K562 (cell line): ENCODE measurements around the gene MYO18A. TPM values are rescaled to one million over a fixed set of nuclear protein-coding genes. Genes with fewer than 3 reads are reported as not detected.

ENCODE experiments used
- ATAC-seq: fragments of 200-7000 bp; cut with Tn5 transposase; 3 replicates; pipeline ENCODE4 v1.9.1; 2020; ENCODE audit warnings: moderate library complexity
- BruUV-seq: library from RNA; stranded (reverse); fragments of 400-500 nt; replicated peaks from 2 replicates; lab custom pipeline; 2021; lab: Mats Ljungman, UMichigan
- CTCF ChIA-PET: fragments of 300-600 bp; formaldehyde crosslinking; extraction: SDS; loops from one replicate; lab custom pipeline; 2021; ENCODE audit warnings: low intra/inter-chr PET ratio; lab: Yijun Ruan, JAX
- POLR2A ChIA-PET: fragments of 300-600, 350-650 bp; sonication (Branson Sonifier 250); formaldehyde crosslinking; extraction: SDS; loops from one replicate; lab custom pipeline; 2021; ENCODE audit warnings: antibody characterized with exemption, inconsistent platforms; lab: Yijun Ruan, JAX
- DNase-seq, 4 experiments: peaks; one replicate each; pipeline versions ENCODE4 v3.0.0 to v3.0.0-alpha.2; 2011 to 2018; ENCODE audit warnings: low spot score in 3 of 4, mixed read lengths in 3 of 4; ENCODE audit errors: extremely low read depth in 1 of 4
- FAIRE-seq: peaks from 2 replicates; lab custom pipeline; 2011; peaks lifted over from hg19 to GRCh38; lab: Jason Lieb, UNC
- H2AFZ ChIP-seq: 2 replicates; pipeline ENCODE4 v1.6.0; 2011; ENCODE audit warnings: low read depth, low read length, control low read depth, inconsistent platforms
- H3K27ac ChIP-seq: fragments of 200-600 bp; 3 replicates; pipeline ENCODE4 v1.8.0; 2011; ENCODE audit warnings: low read depth, mild to moderate bottlenecking, control low read depth, inconsistent platforms, low read length, moderate library complexity, mixed read lengths; ENCODE audit errors: extremely low read depth
- H3K27me3 ChIP-seq, 2 experiments: fragments of 300-600 bp in 1 of 2; 2 replicates in 1 of 2; 3 replicates in 1 of 2; pipeline versions ENCODE4 v1.6.0 to v1.8.0; 2011; ENCODE audit warnings: inconsistent platforms in 2 of 2, low read length in 2 of 2, mild to moderate bottlenecking in 1 of 2, mixed read lengths in 1 of 2, moderate library complexity in 1 of 2; ENCODE audit not compliant: control insufficient read depth in 2 of 2, insufficient read depth in 2 of 2
- H3K36me3 ChIP-seq: fragments of 300-600 bp; 3 replicates; pipeline ENCODE4 v1.8.0; 2011; ENCODE audit warnings: mild to moderate bottlenecking, low read length, inconsistent platforms; ENCODE audit not compliant: control insufficient read depth, insufficient read depth
- H3K4me1 ChIP-seq, 2 experiments: fragments of 200-600 bp in 1 of 2; replicated peaks in 1 of 2; 2 replicates in 1 of 2; 3 replicates in 1 of 2; pipeline versions ENCODE4 v1.5.1 to v1.8.0; 2011; ENCODE audit warnings: inconsistent platforms in 2 of 2, low read length in 2 of 2, mild to moderate bottlenecking in 1 of 2, mixed read lengths in 1 of 2, moderate library complexity in 1 of 2; ENCODE audit not compliant: control insufficient read depth in 2 of 2, insufficient read depth in 2 of 2
- H3K4me2 ChIP-seq: 2 replicates; pipeline ENCODE4 v1.6.1; 2011; ENCODE audit warnings: low read length, control low read depth, inconsistent platforms, mixed read lengths; ENCODE audit not compliant: insufficient read depth
- H3K4me3 ChIP-seq: fragments of 200-600 bp; sonication (generic), shearing (Covaris generic); 2 replicates; pipeline ENCODE4 v1.5.1; 2016; ENCODE audit warnings: control low read depth, inconsistent platforms
- H3K79me2 ChIP-seq: fragments of 200-600 bp; 3 replicates; pipeline ENCODE4 v1.8.0; 2011; ENCODE audit warnings: low read length, inconsistent platforms; ENCODE audit not compliant: control insufficient read depth, insufficient read depth
- H3K9ac ChIP-seq, 2 experiments: 2 replicates each; pipeline versions ENCODE4 v1.6.0 to v1.6.1; 2011; ENCODE audit warnings: low read depth in 2 of 2, low read length in 2 of 2, control low read depth in 1 of 2, inconsistent platforms in 1 of 2, mild to moderate bottlenecking in 1 of 2, mixed read lengths in 1 of 2; ENCODE audit not compliant: insufficient read depth in 1 of 2
- H3K9me1 ChIP-seq: one replicate; pipeline ENCODE4 v1.6.0; 2011; ENCODE audit warnings: inconsistent platforms, mild to moderate bottlenecking, low read length, moderate library complexity; ENCODE audit not compliant: control insufficient read depth, insufficient read depth
- H3K9me3 ChIP-seq: replicated peaks from 2 replicates; pipeline ENCODE4 v1.5.1; 2011; ENCODE audit warnings: low read depth, low read length, inconsistent platforms; ENCODE audit not compliant: control insufficient read depth, insufficient read depth
- H4K20me1 ChIP-seq: replicated peaks from 2 replicates; pipeline ENCODE4 v1.6.1; 2011; ENCODE audit warnings: low read length, inconsistent platforms, mixed read lengths; ENCODE audit not compliant: control insufficient read depth, insufficient read depth
- BCL6 ChIP-seq: fragments of 250-450 bp; sonication (Bioruptor Pico); IDR thresholded peaks from 2 replicates; pipeline ENCODE4 v1.4.0; 2020
- DDX20 ChIP-seq: fragments of 450-650 bp; IDR thresholded peaks from 2 replicates; pipeline ENCODE4 v1.6.1; 2016; ENCODE audit warnings: missing genetic modification characterization, low read depth, mild to moderate bottlenecking, missing compliant biosample characterization, moderate library complexity
- FOXK2 ChIP-seq, 2 experiments: fragments of 450-650 bp; IDR thresholded peaks in 1 of 2; conservative IDR thresholded peaks in 1 of 2; 2 replicates each; pipeline ENCODE4 v1.6.1; 2016; ENCODE audit warnings: low read depth in 2 of 2, mild to moderate bottlenecking in 1 of 2
- GATAD2B ChIP-seq: fragments of 450-650 bp; IDR thresholded peaks from 2 replicates; pipeline ENCODE4 v1.6.1; 2017; ENCODE audit warnings: mild to moderate bottlenecking, borderline replicate concordance
- KDM1A ChIP-seq, 2 experiments: fragments of 450-650 bp; IDR thresholded peaks; 2 replicates each; pipeline ENCODE4 v1.6.1; 2016; ENCODE audit warnings: mild to moderate bottlenecking in 2 of 2
- MED1 ChIP-seq: sonication (generic); formaldehyde crosslinking; IDR thresholded peaks from 2 replicates; pipeline ENCODE4 v1.8.1; 2023; ENCODE audit warnings: missing genetic modification reagents, borderline replicate concordance
- MEF2A ChIP-seq: IDR thresholded peaks from 2 replicates; pipeline ENCODE4 v1.6.1; 2011; ENCODE audit warnings: low read depth, mild to moderate bottlenecking, low read length, moderate library complexity; ENCODE audit not compliant: control insufficient read depth
- NCOR1 ChIP-seq: fragments of 450-650 bp; IDR thresholded peaks from 2 replicates; pipeline ENCODE4 v1.6.1; 2016; ENCODE audit warnings: mild to moderate bottlenecking, moderate library complexity
- NFRKB ChIP-seq: fragments of 450-650 bp; IDR thresholded peaks from 2 replicates; pipeline ENCODE4 v1.6.1; 2016; ENCODE audit warnings: low read depth
- NR2C2 ChIP-seq, 2 experiments: fragments of 200-800 bp in 1 of 2; sonication (Bioruptor generic) in 1 of 2; sonication (generic) in 1 of 2; formaldehyde crosslinking in 1 of 2; IDR thresholded peaks; 2 replicates each; pipeline versions ENCODE4 v1.6.1 to v1.8.0; 2016 to 2022; ENCODE audit warnings: mild to moderate bottlenecking in 1 of 2, missing compliant biosample characterization in 1 of 2, missing genetic modification characterization in 1 of 2, missing genetic modification reagents in 1 of 2
- TCF7 ChIP-seq: sonication (generic); IDR thresholded peaks from 2 replicates; pipeline ENCODE4 v1.6.1; 2016; ENCODE audit warnings: antibody characterized with exemption, borderline replicate concordance
- WHSC1 ChIP-seq: IDR thresholded peaks from one replicate; pipeline ENCODE4 v1.6.1; 2012; ENCODE audit warnings: low read length, control low read depth, inconsistent platforms
- ZBTB1 ChIP-seq: sonication (generic); formaldehyde crosslinking; IDR thresholded peaks from 2 replicates; pipeline ENCODE4 v1.8.1; 2023; ENCODE audit warnings: missing genetic modification reagents, low read depth, mild to moderate bottlenecking, borderline replicate concordance
- ZNF785 ChIP-seq: fragments of 250-450 bp; sonication (Bioruptor Pico); IDR thresholded peaks from 2 replicates; pipeline ENCODE4 v1.4.0; 2020; ENCODE audit warnings: mild to moderate bottlenecking
- WGBS: fragments of 100-300 bp; shearing (Covaris generic); methylation state at CpG from one replicate; pipeline ENCODE4 v1.1.6; 2016; ENCODE audit warnings: low coverage, mixed read lengths; ENCODE audit not compliant: insufficient coverage; ENCODE audit errors: missing lambda C conversion rate; 5-methylcytosine and 5-hydroxymethylcytosine counted together
- in situ Hi-C: fragments of 300-500 bp; cut with MboI; formaldehyde crosslinking; loops from 4 replicates; pipeline ENCODE4 v1.15.0; 2018; ENCODE audit warnings: inconsistent platforms, mixed read lengths
- intact Hi-C: fragments of 100-400 bp; cut with micrococcal nuclease; formaldehyde crosslinking; loops from 2 replicates; pipeline ENCODE4 v1.14.2; 2022
- polyA plus RNA-seq, 8 experiments: library from polyadenylated mRNA; depleted of rRNA in 4 of 8; stranded (reverse) in 5 of 8; unstranded in 3 of 8; fragments of >200 nt; fragmentation: Nextera tagmentation in 2 of 8; fragmentation: Illumina TruSeq in 1 of 8; extraction: Ambion mirVana in 2 of 8; extraction: Trizol in 1 of 8; gene quantifications; 2 replicates each; pipeline versions ENCODE4 v1.2.1 to v1.2.3, GENCODE V29; 2011 to 2014; ENCODE audit warnings: inconsistent platforms in 1 of 8, missing spikeins in 1 of 8
- total RNA-seq, 7 experiments: library from RNA; depleted of rRNA in 6 of 7; stranded (reverse); fragments of >200 nt in 6 of 7; fragmentation: Illumina TruSeq in 2 of 7; extraction: Trizol in 2 of 7; gene quantifications; 2 replicates each; pipeline versions ENCODE4 v1.2.1 to v1.2.3, GENCODE V29; 2011 to 2021; ENCODE audit warnings: low replicate concordance in 1 of 7
- TF ChIP-seq, protein P1 (sequence below): fragments of 450-650 bp; IDR thresholded peaks from 2 replicates; pipeline ENCODE4 v1.6.1; 2017; ENCODE audit warnings: antibody characterized with exemption, mild to moderate bottlenecking
- TF ChIP-seq, protein P2 (sequence below): fragments of 250-450 bp; sonication (Bioruptor Pico); IDR thresholded peaks from 2 replicates; pipeline ENCODE4 v1.8.0; 2022; ENCODE audit warnings: moderate library complexity, mild to moderate bottlenecking, inconsistent platforms

The MYO18A gene
- total and polyA plus RNA-seq, 9 of the 15 experiments (the other 6 are each of a cell fraction or from before 2014, with no cell fraction given): 2.5 to 65.4 (median 17.1) TPM

DNA sequence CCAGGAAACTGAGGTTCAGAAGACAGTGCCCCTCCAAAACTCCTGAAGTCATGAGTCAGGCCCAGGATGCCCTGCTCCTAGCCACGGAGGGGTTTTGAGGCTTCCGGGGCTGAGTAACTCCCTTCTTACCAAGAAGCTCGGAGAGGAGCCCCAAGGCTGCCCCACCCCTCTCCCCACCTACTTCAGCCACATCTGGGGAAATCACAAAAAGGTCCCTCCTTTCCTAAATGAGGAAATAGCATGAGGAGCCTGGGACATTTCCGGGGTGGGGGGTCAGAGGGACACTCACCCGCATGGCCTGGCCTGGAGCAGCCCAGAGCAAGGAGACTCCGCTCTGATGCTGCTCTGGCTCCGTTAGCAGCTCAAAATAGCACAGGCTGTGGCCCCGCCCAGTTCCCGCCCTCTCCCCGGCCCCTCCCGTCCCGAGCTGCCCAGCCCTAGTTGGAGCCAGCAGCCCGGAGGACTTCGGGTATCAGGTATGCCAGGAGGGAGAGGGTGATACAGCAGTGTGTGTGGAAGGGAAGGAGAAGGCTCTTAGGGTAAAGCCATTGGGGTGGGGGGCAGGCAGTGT is 40.1 kb downstream of the MYO18A start (continued):
- TF ChIP-seq, protein P1, sequence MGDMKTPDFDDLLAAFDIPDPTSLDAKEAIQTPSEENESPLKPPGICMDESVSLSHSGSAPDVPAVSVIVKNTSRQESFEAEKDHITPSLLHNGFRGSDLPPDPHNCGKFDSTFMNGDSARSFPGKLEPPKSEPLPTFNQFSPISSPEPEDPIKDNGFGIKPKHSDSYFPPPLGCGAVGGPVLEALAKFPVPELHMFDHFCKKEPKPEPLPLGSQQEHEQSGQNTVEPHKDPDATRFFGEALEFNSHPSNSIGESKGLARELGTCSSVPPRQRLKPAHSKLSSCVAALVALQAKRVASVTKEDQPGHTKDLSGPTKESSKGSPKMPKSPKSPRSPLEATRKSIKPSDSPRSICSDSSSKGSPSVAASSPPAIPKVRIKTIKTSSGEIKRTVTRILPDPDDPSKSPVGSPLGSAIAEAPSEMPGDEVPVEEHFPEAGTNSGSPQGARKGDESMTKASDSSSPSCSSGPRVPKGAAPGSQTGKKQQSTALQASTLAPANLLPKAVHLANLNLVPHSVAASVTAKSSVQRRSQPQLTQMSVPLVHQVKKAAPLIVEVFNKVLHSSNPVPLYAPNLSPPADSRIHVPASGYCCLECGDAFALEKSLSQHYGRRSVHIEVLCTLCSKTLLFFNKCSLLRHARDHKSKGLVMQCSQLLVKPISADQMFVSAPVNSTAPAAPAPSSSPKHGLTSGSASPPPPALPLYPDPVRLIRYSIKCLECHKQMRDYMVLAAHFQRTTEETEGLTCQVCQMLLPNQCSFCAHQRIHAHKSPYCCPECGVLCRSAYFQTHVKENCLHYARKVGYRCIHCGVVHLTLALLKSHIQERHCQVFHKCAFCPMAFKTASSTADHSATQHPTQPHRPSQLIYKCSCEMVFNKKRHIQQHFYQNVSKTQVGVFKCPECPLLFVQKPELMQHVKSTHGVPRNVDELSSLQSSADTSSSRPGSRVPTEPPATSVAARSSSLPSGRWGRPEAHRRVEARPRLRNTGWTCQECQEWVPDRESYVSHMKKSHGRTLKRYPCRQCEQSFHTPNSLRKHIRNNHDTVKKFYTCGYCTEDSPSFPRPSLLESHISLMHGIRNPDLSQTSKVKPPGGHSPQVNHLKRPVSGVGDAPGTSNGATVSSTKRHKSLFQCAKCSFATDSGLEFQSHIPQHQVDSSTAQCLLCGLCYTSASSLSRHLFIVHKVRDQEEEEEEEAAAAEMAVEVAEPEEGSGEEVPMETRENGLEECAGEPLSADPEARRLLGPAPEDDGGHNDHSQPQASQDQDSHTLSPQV: 0 out of 2 replicates have a peak, but pooled peaks have one; percentile 14
- TF ChIP-seq NR2C2 (CRISPR knock-in tag; IDR thresholded peaks at IDR 0.05): no peak
- TF ChIP-seq NR2C2 (tag; IDR thresholded peaks at IDR 0.05): peak; percentile 40; the same call in 1 of the 2 replicates
- peak; percentile 63; the same call in 1 of the 2 replicates for TF ChIP-seq MEF2A

DNA sequence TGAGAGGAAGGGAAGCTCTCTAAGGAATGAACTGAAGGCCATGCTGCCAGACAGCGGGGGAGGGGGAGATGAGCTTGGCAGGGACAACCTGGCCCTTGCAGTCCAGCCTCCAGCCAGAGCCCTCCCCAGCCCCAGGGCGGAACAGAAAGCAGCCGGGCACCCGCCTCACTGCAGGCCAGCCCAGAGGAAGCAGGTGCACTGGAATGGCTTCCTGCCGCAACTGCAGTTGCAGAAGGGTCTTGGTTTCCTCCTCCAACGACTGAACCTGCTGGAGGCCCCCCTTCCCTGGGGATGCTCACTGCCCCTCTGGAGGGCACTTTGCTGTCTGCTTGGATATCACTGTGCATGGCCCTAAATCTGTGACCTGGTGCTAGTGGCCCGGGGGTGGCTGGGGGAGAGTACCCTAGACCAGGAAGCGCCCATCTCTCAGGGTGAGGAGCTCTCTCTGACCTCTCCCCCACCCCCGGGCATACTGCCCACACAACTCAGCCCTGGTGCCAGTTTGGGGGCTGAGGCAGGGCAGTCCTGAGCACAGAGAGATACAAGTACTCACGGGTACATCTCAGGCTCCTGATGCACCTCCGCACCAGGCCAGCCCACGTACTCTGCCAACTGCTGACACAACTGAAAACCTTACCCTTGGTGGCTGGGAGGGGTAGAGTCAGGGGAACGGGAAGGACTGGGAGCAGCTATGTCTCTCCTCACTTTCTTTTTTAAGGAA is 41.1 kb downstream of the MYO18A start:
- CTCF ChIA-PET: no interaction called here
- H3K4me2 ChIP-seq: no peak overlapping the region

More for the DNA sequence above, 41.1 kb downstream of the MYO18A start:
- ATAC-seq: no peak
- no TSS peak for BruUV-seq
- no peak overlapping the region for H3K4me3 ChIP-seq
- in situ Hi-C loops (no loop called here), intact Hi-C loops (no loop called here)
- peaks cover 67% of the 10 kb centered on the region for H3K79me2 ChIP-seq
- H3K9ac ChIP-seq: peak overlapping the region in 1 of 2 experiments; percentile 60; a peak in 2 of 4 replicates
- H3K36me3 ChIP-seq: peaks cover 12% of the 10 kb centered on the region
- DNase-seq: no peak
- POLR2A ChIA-PET: interaction anchor here (0.6 to 1.4 kb wide), 4 partner anchors 11 to 403 kb away, joined by 3 to 4 read pairs (median 4); partner anchors contain the start of gene NUFIP2
- H3K4me1 ChIP-seq: peaks cover 33 to 35% of the 10 kb centered on the region in 2 experiments
- TF ChIP-seq KDM1A (IDR thresholded peaks at IDR 0.05) (no peak), GATAD2B (no peak), ZNF785 (CRISPR knock-in tag) (no peak), WHSC1 (no peak), DDX20 (no peak), MED1 (no peak), ZBTB1 (CRISPR knock-in tag) (no peak), NFRKB (no peak), BCL6 (CRISPR knock-in tag) (no peak), TCF7 (no peak), NCOR1 (no peak), FOXK2 (conservative IDR thresholded peaks at IDR 0.05 in 1 of 2, IDR thresholded peaks at IDR 0.05 in 1 of 2; ENCODE audit: low read depth in 2 of 2) (no peak)
- TF ChIP-seq, protein P2, sequence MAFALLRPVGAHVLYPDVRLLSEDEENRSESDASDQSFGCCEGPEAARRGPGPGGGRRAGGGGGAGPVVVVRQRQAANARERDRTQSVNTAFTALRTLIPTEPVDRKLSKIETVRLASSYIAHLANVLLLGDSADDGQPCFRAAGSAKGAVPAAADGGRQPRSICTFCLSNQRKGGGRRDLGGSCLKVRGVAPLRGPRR (CRISPR knock-in tag): no peak
- H4K20me1 ChIP-seq: peaks cover 15% of the 10 kb centered on the region
- no peaks in the 10 kb centered on the region for H3K27me3 ChIP-seq
- peaks cover 7% of the 10 kb centered on the region for H3K9me1 ChIP-seq
- no peak overlapping the region for H3K27ac ChIP-seq
- no peaks in the 10 kb centered on the region for H3K9me3 ChIP-seq
- no peak overlapping the region for H2AFZ ChIP-seq
- FAIRE-seq: no peak
- 88% methylated on average over 12 of the region's 13 CpGs for WGBS
